Caco-2 (cell line): ENCODE measurements around the gene PNMA1. TPM values are rescaled to one million over a fixed set of nuclear protein-coding genes. Genes with fewer than 3 reads are reported as not detected.

Source experiments
- BruUV-seq: library from RNA; stranded (reverse); fragments of 400-500 nt; replicated peaks from 2 replicates; lab custom pipeline; 2021; lab: Mats Ljungman, UMichigan
- CTCF ChIA-PET: fragments of 300-600 bp; sonication (Branson Sonifier 250); formaldehyde crosslinking; loops from one replicate; lab custom pipeline; 2022; ENCODE audit warnings: antibody characterized with exemption; lab: Charles Lee
- POLR2A ChIA-PET: fragments of 300-600 bp; sonication (Branson Sonifier 250); formaldehyde crosslinking; loops from one replicate; lab custom pipeline; 2022; ENCODE audit warnings: antibody characterized with exemption; lab: Charles Lee
- DNase-seq, 2 experiments: peaks; one replicate each; pipeline versions ENCODE4 v3.0.0 to v3.0.0-alpha.2; 2020 to 2022
- H3K27me3 ChIP-seq: replicated peaks from 2 replicates; pipeline ENCODE4 v1.6.0; 2011; ENCODE audit warnings: low read length; ENCODE audit not compliant: control insufficient read depth, insufficient read depth
- H3K36me3 ChIP-seq: 2 replicates; pipeline ENCODE4 v1.5.1; 2011; ENCODE audit warnings: low read length; ENCODE audit not compliant: control insufficient read depth, insufficient read depth
- H3K4me1 ChIP-seq: fragments of 250-450 bp; sonication (Bioruptor Pico); 2 replicates; pipeline ENCODE4 v1.5.1; 2020; ENCODE audit warnings: mild to moderate bottlenecking
- H3K4me3 ChIP-seq: 2 replicates; pipeline ENCODE4 v1.5.1; 2011; ENCODE audit warnings: low read depth, mild to moderate bottlenecking, control low read depth, low read length
- H3K9me3 ChIP-seq: fragments of 250-450 bp; sonication (Bioruptor Pico); 2 replicates; pipeline ENCODE4 v1.5.1; 2020; ENCODE audit warnings: mild to moderate bottlenecking, moderate library complexity
- H3K27ac Mint-ChIP-seq: one replicate; pipeline ENCODE4 v1.8.0; 2022; ENCODE audit warnings: mixed read lengths; ENCODE audit not compliant: unreplicated experiment
- H3K27me3 Mint-ChIP-seq: one replicate; pipeline ENCODE4 v1.8.0; 2022; ENCODE audit warnings: mixed read lengths; ENCODE audit not compliant: insufficient read depth, unreplicated experiment
- H3K36me3 Mint-ChIP-seq: one replicate; pipeline ENCODE4 v1.8.0; 2022; ENCODE audit warnings: mild to moderate bottlenecking, mixed read lengths; ENCODE audit not compliant: insufficient read depth, unreplicated experiment
- H3K4me1 Mint-ChIP-seq: one replicate; pipeline ENCODE4 v1.8.0; 2022; ENCODE audit warnings: low read depth, mixed read lengths; ENCODE audit not compliant: unreplicated experiment
- H3K4me3 Mint-ChIP-seq: one replicate; pipeline ENCODE4 v1.8.0; 2022; ENCODE audit warnings: mild to moderate bottlenecking, moderate library complexity, mixed read lengths; ENCODE audit not compliant: unreplicated experiment
- H3K9me3 Mint-ChIP-seq: one replicate; pipeline ENCODE4 v1.8.0; 2022; ENCODE audit warnings: mixed read lengths; ENCODE audit not compliant: unreplicated experiment
- intact Hi-C: fragments of 100-400 bp; cut with micrococcal nuclease; formaldehyde crosslinking; loops from one replicate; pipeline ENCODE4 v1.10.0; 2022; ENCODE audit not compliant: unreplicated experiment
- total RNA-seq: library from RNA; stranded (reverse); gene quantifications from 2 replicates; pipeline ENCODE4 v1.2.3, GENCODE V29; 2022
- TF ChIP-seq, protein P1 (sequence below), 2 experiments: fragments of 200-600 bp in 1 of 2; IDR thresholded peaks; 1 replicate in 1 of 2; 2 replicates in 1 of 2; pipeline versions ENCODE4 v1.5.1 to v1.8.0; 2011 to 2022; ENCODE audit warnings: antibody characterized with exemption in 1 of 2, control low read depth in 1 of 2, inconsistent platforms in 1 of 2, low read depth in 1 of 2, low read length in 1 of 2, mild to moderate bottlenecking in 1 of 2, moderate library complexity in 1 of 2; ENCODE audit not compliant: insufficient read depth in 1 of 2, severe bottlenecking in 1 of 2, unreplicated experiment in 1 of 2

The PNMA1 gene
- total RNA-seq, 1 experiment from 2014 or later = 38.8 TPM

DNA sequence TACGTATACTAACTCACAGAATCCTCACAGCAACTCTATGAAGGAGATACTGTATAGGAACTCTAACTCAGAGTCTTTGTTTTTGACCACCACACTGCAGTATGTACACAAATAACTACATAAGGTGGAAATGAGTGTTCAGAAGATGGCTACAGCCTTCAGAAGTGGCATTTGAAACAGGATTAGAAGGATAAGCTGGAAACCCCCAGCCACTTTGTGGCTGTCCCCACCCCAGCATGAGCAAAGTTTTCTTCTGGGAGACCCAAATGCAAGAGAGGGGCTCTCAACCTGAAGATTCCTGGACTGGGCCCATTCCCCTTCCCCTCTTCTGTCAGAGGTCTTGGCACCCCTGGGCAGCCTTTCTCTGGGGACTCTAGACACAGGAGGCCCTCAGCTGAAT lies 43.2 kb upstream of the PNMA1 start:
- peaks cover 69% of the 10 kb centered on the region for H3K4me1 ChIP-seq
- Mint-ChIP-seq H3K36me3 (peaks cover 46% of the 10 kb centered on the region), H3K4me3 (no peak overlapping the region), H3K27ac (peak overlapping the region; percentile 86), H3K4me1 (peaks cover 53% of the 10 kb centered on the region), H3K27me3 (no peaks in the 10 kb centered on the region), H3K9me3 (no peaks in the 10 kb centered on the region)
- peaks cover 1% of the 10 kb centered on the region; the same call in 1 of the 2 replicates for H3K36me3 ChIP-seq
- POLR2A ChIA-PET = no interaction called here
- no peak overlapping the region for H3K4me3 ChIP-seq
- H3K27me3 ChIP-seq = no peaks in the 10 kb centered on the region
- intact Hi-C loops = no loop called here
- TF ChIP-seq, protein P1, sequence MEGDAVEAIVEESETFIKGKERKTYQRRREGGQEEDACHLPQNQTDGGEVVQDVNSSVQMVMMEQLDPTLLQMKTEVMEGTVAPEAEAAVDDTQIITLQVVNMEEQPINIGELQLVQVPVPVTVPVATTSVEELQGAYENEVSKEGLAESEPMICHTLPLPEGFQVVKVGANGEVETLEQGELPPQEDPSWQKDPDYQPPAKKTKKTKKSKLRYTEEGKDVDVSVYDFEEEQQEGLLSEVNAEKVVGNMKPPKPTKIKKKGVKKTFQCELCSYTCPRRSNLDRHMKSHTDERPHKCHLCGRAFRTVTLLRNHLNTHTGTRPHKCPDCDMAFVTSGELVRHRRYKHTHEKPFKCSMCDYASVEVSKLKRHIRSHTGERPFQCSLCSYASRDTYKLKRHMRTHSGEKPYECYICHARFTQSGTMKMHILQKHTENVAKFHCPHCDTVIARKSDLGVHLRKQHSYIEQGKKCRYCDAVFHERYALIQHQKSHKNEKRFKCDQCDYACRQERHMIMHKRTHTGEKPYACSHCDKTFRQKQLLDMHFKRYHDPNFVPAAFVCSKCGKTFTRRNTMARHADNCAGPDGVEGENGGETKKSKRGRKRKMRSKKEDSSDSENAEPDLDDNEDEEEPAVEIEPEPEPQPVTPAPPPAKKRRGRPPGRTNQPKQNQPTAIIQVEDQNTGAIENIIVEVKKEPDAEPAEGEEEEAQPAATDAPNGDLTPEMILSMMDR (IDR thresholded peaks at IDR 0.05; ENCODE audit: insufficient read depth in 1 of 2, low read depth in 1 of 2, low read length in 1 of 2, severe bottlenecking in 1 of 2, unreplicated experiment in 1 of 2) = no peak
- no peaks in the 10 kb centered on the region for H3K9me3 ChIP-seq
- no TSS peak for BruUV-seq
- no peak for DNase-seq
- CTCF ChIA-PET = interaction anchor here (0.6 to 3.5 kb wide), 8 partner anchors 8 to 304 kb away, joined by 3 to 68 read pairs (median 12); no protein-coding TSS in a partner anchor

GRCh38 chr14:73755434-73756014 lies 41.3 kb upstream of the PNMA1 start:
- H3K27me3 ChIP-seq = no peaks in the 10 kb centered on the region
- POLR2A ChIA-PET = no interaction called here
- intact Hi-C loops = no loop called here
- peaks cover 50% of the 10 kb centered on the region for H3K4me1 Mint-ChIP-seq
- H3K9me3 ChIP-seq = no peaks in the 10 kb centered on the region
- BruUV-seq = no TSS peak
- no peaks in the 10 kb centered on the region for H3K27me3 Mint-ChIP-seq
- H3K36me3 Mint-ChIP-seq = peaks cover 53% of the 10 kb centered on the region
- CTCF ChIA-PET = interaction anchor here (0.6 to 1.2 kb wide), 3 partner anchors 21 to 806 kb away, joined by 3 to 5 read pairs (median 3); no protein-coding TSS in a partner anchor
- peaks cover 59% of the 10 kb centered on the region for H3K4me1 ChIP-seq
- no peaks in the 10 kb centered on the region for H3K9me3 Mint-ChIP-seq
- H3K36me3 ChIP-seq = peaks cover 1% of the 10 kb centered on the region; the same call in 1 of the 2 replicates
- H3K4me3 Mint-ChIP-seq = no peak overlapping the region
- no peak for DNase-seq
- H3K4me3 ChIP-seq = no peak overlapping the region
- TF ChIP-seq, protein P1 (IDR thresholded peaks at IDR 0.05; ENCODE audit: insufficient read depth in 1 of 2, low read depth in 1 of 2, low read length in 1 of 2, severe bottlenecking in 1 of 2, unreplicated experiment in 1 of 2) = no peak
- H3K27ac Mint-ChIP-seq = peak overlapping the region; percentile 74

DNA sequence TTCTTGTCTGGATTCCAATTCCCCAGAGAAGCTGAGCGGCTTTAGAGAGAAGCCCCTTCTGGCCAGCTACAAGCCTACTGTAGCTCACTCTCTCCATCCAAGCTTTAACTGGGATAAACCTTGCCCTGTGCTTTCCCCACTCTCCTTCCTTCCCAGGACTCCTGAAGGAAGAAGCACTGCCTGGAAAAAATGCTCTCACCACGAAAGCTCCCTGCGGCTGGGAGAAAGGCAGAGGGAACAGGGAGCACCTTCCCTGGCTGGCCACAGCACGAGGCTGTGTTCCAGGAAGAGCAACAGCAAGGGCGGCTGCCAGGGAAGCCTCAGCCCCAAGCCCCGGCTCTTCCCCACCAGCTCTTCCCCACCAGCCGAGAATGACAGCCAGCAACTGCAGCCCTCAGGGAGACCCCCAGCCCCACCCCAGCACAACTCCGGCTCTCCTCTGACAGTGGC lies 40.8 kb upstream of the PNMA1 start:
- no peak overlapping the region for H3K4me3 Mint-ChIP-seq
- intact Hi-C loops = no loop called here

More for the DNA sequence above, 40.8 kb upstream of the PNMA1 start:
- no peaks in the 10 kb centered on the region for H3K9me3 ChIP-seq
- TF ChIP-seq, protein P1 (IDR thresholded peaks at IDR 0.05; ENCODE audit: insufficient read depth in 1 of 2, low read depth in 1 of 2, low read length in 1 of 2, severe bottlenecking in 1 of 2, unreplicated experiment in 1 of 2) = no peak
- no peak overlapping the region for H3K4me3 ChIP-seq
- H3K27me3 Mint-ChIP-seq = no peaks in the 10 kb centered on the region
- H3K4me1 Mint-ChIP-seq = peaks cover 50% of the 10 kb centered on the region
- H3K36me3 ChIP-seq = peaks cover 1% of the 10 kb centered on the region; the same call in 1 of the 2 replicates
- CTCF ChIA-PET = interaction anchor here (0.6 to 1.2 kb wide), 4 partner anchors 21 to 807 kb away, joined by 3 to 5 read pairs (median 4); no protein-coding TSS in a partner anchor
- H3K4me1 ChIP-seq = peaks cover 57% of the 10 kb centered on the region
- no peaks in the 10 kb centered on the region for H3K9me3 Mint-ChIP-seq
- BruUV-seq = no TSS peak
- H3K27me3 ChIP-seq = no peaks in the 10 kb centered on the region
- H3K36me3 Mint-ChIP-seq = peaks cover 49% of the 10 kb centered on the region
- DNase-seq = no peak
- H3K27ac Mint-ChIP-seq = peak overlapping the region; percentile 74
- POLR2A ChIA-PET = no interaction called here
